GM23248 (cell line): ENCODE results near the gene DUSP22.

Experiments
- EZH2 ChIP-seq: fragments of 200-600 bp; sonication (generic); IDR thresholded peaks from 2 replicates; pipeline ENCODE4 v1.6.1; 2018; ENCODE audit warnings: antibody characterized with exemption, mild to moderate bottlenecking; ENCODE audit not compliant: insufficient read depth, poor library complexity, severe bottlenecking
- EZH2phosphoT487 ChIP-seq: fragments of 200-600 bp; sonication (generic); IDR thresholded peaks from 2 replicates; pipeline ENCODE4 v1.6.1; 2018; ENCODE audit warnings: antibody characterized with exemption, moderate library complexity, mild to moderate bottlenecking, low read depth; ENCODE audit not compliant: insufficient read depth

DNA sequence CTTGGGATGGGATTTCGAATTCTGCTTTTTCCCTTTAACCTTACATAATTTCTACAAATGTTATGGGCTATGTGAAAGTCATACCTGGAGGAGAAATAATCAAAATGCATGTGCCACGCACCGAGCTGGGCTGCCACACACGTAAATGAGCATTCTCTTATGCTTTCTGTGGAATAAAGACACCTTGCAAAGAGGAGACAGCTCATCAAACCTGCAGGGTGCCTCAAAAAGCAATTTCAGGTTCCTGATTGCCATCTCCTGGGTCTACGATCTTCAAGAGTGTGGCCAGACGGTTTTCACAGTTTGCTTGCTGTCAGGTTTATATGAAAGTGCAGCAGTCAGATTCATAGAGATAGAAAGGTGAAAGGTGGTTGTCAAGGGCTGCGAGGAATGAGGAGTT is 36.6 kb downstream of the DUSP22 start:
- TF ChIP-seq EZH2 = no peak
- TF ChIP-seq EZH2phosphoT487 = no peak
